A549 (cell line): ENCODE data around the gene RARA. TPM values are rescaled to one million over a fixed set of nuclear protein-coding genes. Genes with fewer than 3 reads are reported as not detected.

Source experiments
- ATAC-seq, 2 experiments: fragments of 200-7000 bp in 1 of 2; fragments of >200 bp in 1 of 2; cut with Nextera tagmentation in 1 of 2; cut with Tn5 transposase in 1 of 2; 3 replicates each; pipeline versions ENCODE4 v1.8.0 to v1.9.1; 2018 to 2020; ENCODE audit warnings: mild to moderate bottlenecking in 1 of 2, moderate library complexity in 1 of 2
- CTCF ChIA-PET: fragments of 300-600 bp; sonication (Branson Sonifier 250); formaldehyde crosslinking; extraction: SDS; loops from one replicate; lab custom pipeline; 2021; ENCODE audit warnings: antibody characterized with exemption, inconsistent platforms; lab: Yijun Ruan, JAX
- POLR2A ChIA-PET: fragments of 350-600 bp; formaldehyde crosslinking; extraction: SDS; loops from one replicate; lab custom pipeline; 2021; ENCODE audit warnings: antibody characterized with exemption, inconsistent platforms; lab: Yijun Ruan, JAX
- DNase-seq, 2 experiments: peaks; one replicate each; pipeline versions ENCODE4 v3.0.0 to v3.0.0-alpha.2; 2011 to 2016; ENCODE audit warnings: low read depth in 1 of 2, low spot score in 1 of 2
- FAIRE-seq: peaks from 2 replicates; lab custom pipeline; 2011; peaks lifted over from hg19 to GRCh38; lab: Jason Lieb, UNC
- H3K27ac ChIP-seq, 2 experiments: fragments of >200 bp; sonication (Bioruptor Twin); formaldehyde crosslinking; 3 replicates each; pipeline ENCODE4 v1.5.1; 2016 to 2017
- H3K4me1 ChIP-seq: fragments of >200 bp; sonication (Bioruptor Twin); formaldehyde crosslinking; 3 replicates; pipeline ENCODE4 v1.6.1; 2016
- H3K4me2 ChIP-seq: fragments of >200 bp; sonication (Bioruptor Twin); formaldehyde crosslinking; 3 replicates; pipeline ENCODE4 v1.6.1; 2016
- H3K4me3 ChIP-seq: fragments of >200 bp; sonication (Bioruptor Twin); formaldehyde crosslinking; 3 replicates; pipeline ENCODE4 v1.5.1; 2016
- H3K9me3 ChIP-seq: fragments of >200 bp; sonication (Bioruptor Twin); formaldehyde crosslinking; 3 replicates; pipeline ENCODE4 v1.6.1; 2016
- BCL3 ChIP-seq: fragments of >200 bp; sonication (Bioruptor Twin); formaldehyde crosslinking; IDR thresholded peaks from 3 replicates; pipeline ENCODE4 v1.6.1; 2016
- CBX2 ChIP-seq: fragments of 200-600 bp; sonication (generic); IDR thresholded peaks from 2 replicates; pipeline ENCODE4 v1.6.1; 2016; ENCODE audit warnings: low read depth, mild to moderate bottlenecking, borderline replicate concordance
- CBX8 ChIP-seq: fragments of 200-600 bp; sonication (generic); IDR thresholded peaks from 2 replicates; pipeline ENCODE4 v1.6.1; 2016
- CEBPB ChIP-seq, 2 experiments: fragments of >200 bp in 1 of 2; sonication (Bioruptor Twin) in 1 of 2; formaldehyde crosslinking in 1 of 2; IDR thresholded peaks; 2 replicates each; pipeline ENCODE4 v1.6.1; 2012 to 2016
- EP300 ChIP-seq, 2 experiments: fragments of >200 bp; sonication (Bioruptor Twin); formaldehyde crosslinking; IDR thresholded peaks; 2 replicates in 1 of 2; 3 replicates in 1 of 2; pipeline ENCODE4 v1.6.1; 2016 to 2017
- ESRRA ChIP-seq: fragments of 150-350 bp; IDR thresholded peaks from 2 replicates; pipeline ENCODE4 v1.6.1; 2014; ENCODE audit warnings: mild to moderate bottlenecking, low read length, borderline replicate concordance
- FOSB ChIP-seq: fragments of 250-450 bp; sonication (Bioruptor Pico); IDR thresholded peaks from 2 replicates; pipeline ENCODE4 v1.5.0; 2020; ENCODE audit warnings: mild to moderate bottlenecking, moderate library complexity
- FOSL2 ChIP-seq, 2 experiments: fragments of 450-650 bp in 1 of 2; fragments of >200 bp in 1 of 2; sonication (Bioruptor Twin) in 1 of 2; formaldehyde crosslinking; IDR thresholded peaks; 2 replicates each; pipeline versions ENCODE4 v1.5.0 to v1.6.1; 2016 to 2020; ENCODE audit warnings: mild to moderate bottlenecking in 1 of 2, moderate library complexity in 1 of 2
- GATA3 ChIP-seq: IDR thresholded peaks from 2 replicates; pipeline ENCODE4 v1.6.1; 2012; ENCODE audit warnings: borderline replicate concordance
- HEYL ChIP-seq: fragments of 250-450 bp; sonication (Bioruptor Pico); IDR thresholded peaks from 2 replicates; pipeline ENCODE4 v1.8.0; 2021; ENCODE audit warnings: mild to moderate bottlenecking, moderate library complexity
- JUN ChIP-seq, 2 experiments: fragments of >200 bp; sonication (Bioruptor Twin); formaldehyde crosslinking; IDR thresholded peaks; 2 replicates in 1 of 2; 3 replicates in 1 of 2; pipeline ENCODE4 v1.6.1; 2016 to 2017
- JUNB ChIP-seq: fragments of >200 bp; sonication (Bioruptor Twin); formaldehyde crosslinking; IDR thresholded peaks from 2 replicates; pipeline ENCODE4 v1.6.1; 2016
- MAFK ChIP-seq: fragments of 450-650 bp; IDR thresholded peaks from 2 replicates; pipeline ENCODE4 v1.6.1; 2014; ENCODE audit not compliant: partially characterized antibody
- NFE2L2 ChIP-seq: fragments of 150-350 bp; conservative IDR thresholded peaks from 2 replicates; pipeline ENCODE4 v1.6.1; 2014; ENCODE audit warnings: low read length
- NR3C1 ChIP-seq: fragments of >200 bp; sonication (Bioruptor Twin); formaldehyde crosslinking; IDR thresholded peaks from 3 replicates; pipeline ENCODE4 v1.6.1; 2017
- PBX3 ChIP-seq: IDR thresholded peaks from 2 replicates; pipeline ENCODE4 v1.6.1; 2012
- POLR2A ChIP-seq: IDR thresholded peaks from 2 replicates; pipeline ENCODE4 v1.6.1; 2012; ENCODE audit warnings: mild to moderate bottlenecking, low read length
- RAD21 ChIP-seq, 2 experiments: fragments of >200 bp in 1 of 2; sonication (Bioruptor Twin) in 1 of 2; formaldehyde crosslinking in 1 of 2; IDR thresholded peaks in 1 of 2; conservative IDR thresholded peaks in 1 of 2; 2 replicates in 1 of 2; 3 replicates in 1 of 2; pipeline ENCODE4 v1.6.1; 2012 to 2018; ENCODE audit warnings: inconsistent platforms in 1 of 2
- RARB ChIP-seq: fragments of 250-450 bp; sonication (Bioruptor Pico); IDR thresholded peaks from 2 replicates; pipeline ENCODE4 v1.8.0; 2021; ENCODE audit warnings: mild to moderate bottlenecking, moderate library complexity
- RNF2 ChIP-seq: fragments of 200-600 bp; sonication (generic); IDR thresholded peaks from 2 replicates; pipeline ENCODE4 v1.6.1; 2016; ENCODE audit warnings: low read depth, mild to moderate bottlenecking, antibody characterized with exemption, moderate library complexity, borderline replicate concordance
- SMC3 ChIP-seq: fragments of >200 bp; sonication (Bioruptor Twin); formaldehyde crosslinking; IDR thresholded peaks from 3 replicates; pipeline ENCODE4 v1.6.1; 2018; ENCODE audit warnings: inconsistent platforms
- SREBF2 ChIP-seq: fragments of 450-650 bp; IDR thresholded peaks from 2 replicates; pipeline ENCODE4 v1.6.1; 2014; ENCODE audit warnings: mild to moderate bottlenecking, moderate library complexity
- TFCP2L1 ChIP-seq: fragments of 250-450 bp; sonication (Bioruptor Pico); IDR thresholded peaks from 2 replicates; pipeline ENCODE4 v1.5.0; 2021; ENCODE audit warnings: mild to moderate bottlenecking
- TP53 ChIP-seq: fragments of 250-450 bp; sonication (Bioruptor Pico); IDR thresholded peaks from 2 replicates; pipeline ENCODE4 v1.5.0; 2021; ENCODE audit warnings: mild to moderate bottlenecking, moderate library complexity
- ZC3H11A ChIP-seq: fragments of 450-650 bp; IDR thresholded peaks from 2 replicates; pipeline ENCODE4 v1.6.1; 2014; ENCODE audit warnings: antibody characterized with exemption, mild to moderate bottlenecking
- ZNF302 ChIP-seq: fragments of 250-450 bp; sonication (Bioruptor Pico); IDR thresholded peaks from 2 replicates; pipeline ENCODE4 v1.9.0; 2021; ENCODE audit warnings: inconsistent platforms, mild to moderate bottlenecking, moderate library complexity
- WGBS: methylation state at CpG from one replicate; pipeline ENCODE4 v1.1.6; 2017; ENCODE audit errors: missing lambda C conversion rate; 5-methylcytosine and 5-hydroxymethylcytosine counted together
- polyA plus RNA-seq, 4 experiments: library from polyadenylated mRNA; depleted of rRNA in 3 of 4; stranded (reverse); fragments of >200 nt; fragmentation: RNase III in 1 of 4; extraction: RNeasy Plus Mini Kit Qiagen cat#74134 plus additional on column Dnase treatment in 1 of 4; gene quantifications; 2 replicates in 3 of 4; 3 replicates in 1 of 4; pipeline ENCODE4 v1.2.3, GENCODE V29; 2011 to 2017
- TF ChIP-seq, protein P1 (sequence below): fragments of 150-350 bp; IDR thresholded peaks from 2 replicates; pipeline ENCODE4 v1.6.1; 2014; ENCODE audit warnings: low read depth, mild to moderate bottlenecking, low read length

RARA gene
- polyA plus RNA-seq, 2 of the 4 experiments (the other 2 are of a cell fraction): 8.6 to 17.2 TPM

DNA sequence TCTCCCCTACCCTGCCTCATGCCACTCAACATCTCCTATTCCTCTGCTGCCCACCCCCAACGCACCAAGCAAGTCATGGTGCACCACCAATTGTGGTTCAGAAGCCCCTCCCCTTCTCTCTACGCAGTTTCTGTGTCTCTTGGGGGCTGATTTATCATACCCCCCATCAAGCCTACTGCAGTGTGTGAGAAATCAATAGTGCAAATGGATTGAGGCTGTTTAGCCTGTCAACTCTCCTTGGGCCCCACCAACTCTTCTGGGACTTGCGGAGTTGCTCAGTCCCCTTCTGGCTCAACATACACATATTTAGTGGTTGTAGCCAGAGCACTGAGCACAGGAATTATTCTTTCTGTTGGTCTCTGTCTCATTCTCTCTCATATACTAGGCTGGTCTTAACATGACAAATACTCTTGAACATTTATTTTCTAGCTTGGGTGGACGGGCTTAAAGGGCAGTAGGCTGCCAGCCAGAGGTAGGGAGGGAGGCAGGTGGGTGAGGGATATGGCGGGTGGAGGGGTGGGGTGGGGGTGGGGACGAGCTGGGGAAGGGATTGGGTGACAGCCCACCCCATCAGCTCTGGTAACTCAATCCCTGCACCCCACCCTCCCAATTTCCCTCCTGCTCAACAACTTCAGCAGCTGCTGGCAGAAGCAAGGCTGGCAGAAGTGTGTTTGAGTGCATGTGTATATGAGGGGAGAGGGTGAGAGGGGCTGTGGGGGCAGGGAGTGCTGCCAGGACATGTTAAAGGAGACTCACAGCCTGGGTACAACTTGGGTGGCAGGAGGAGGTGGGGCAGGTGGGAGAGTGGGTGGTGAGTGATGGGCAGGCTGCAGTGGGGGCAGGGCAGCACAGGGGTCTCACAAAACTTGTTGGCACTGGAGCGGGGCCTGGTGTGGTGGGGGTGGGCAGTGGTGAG is 4.9 kb downstream of the RARA start:
- Histone ChIP-seq H3K4me1 (peaks cover 82% of the 10 kb centered on the region), H3K9me3 (no peaks in the 10 kb centered on the region), H3K4me2 (peak overlapping the region; percentile 99), H3K4me3 (peak overlapping the region; percentile 4; the same call in 1 of the 3 replicates), H3K27ac (peak overlapping the region; percentile 95 to 97)
- 40% methylated on average over 7 of the region's 7 CpGs for WGBS
- DNase-seq: peak in 1 of 2 experiments; percentile 61
- ChIA-PET POLR2A (interaction anchor here (0.6 to 0.8 kb wide), 3 partner anchors 13 to 1375 kb away, joined by 3 read pairs; no protein-coding TSS in a partner anchor), CTCF (interaction anchor here (1.0 to 50.4 kb wide), 5 partner anchors 4 to 219 kb away, joined by 3 to 2395 read pairs (median 1069); partner anchors contain the start of genes CDC6, GJD3, IGFBP4 and RARA)
- peak; percentile 13 for FAIRE-seq
- TF ChIP-seq ZC3H11A: no peak
- TF ChIP-seq NFE2L2: no peak
- TF ChIP-seq TFCP2L1 (CRISPR knock-in tag): no peak
- TF ChIP-seq RARB (CRISPR knock-in tag): no peak
- TF ChIP-seq CBX2: no peak
- TF ChIP-seq TP53 (CRISPR knock-in tag): no peak
- TF ChIP-seq POLR2A: no peak
- TF ChIP-seq RAD21 (conservative IDR thresholded peaks at IDR 0.05 in 1 of 2, IDR thresholded peaks at IDR 0.05 in 1 of 2): no peak
- TF ChIP-seq PBX3: no peak
- TF ChIP-seq CBX8: no peak
- TF ChIP-seq RNF2: no peak
- no peak for TF ChIP-seq FOSL2 (IDR thresholded peaks at IDR 0.05)
- no peak for TF ChIP-seq FOSL2 (CRISPR knock-in tag; IDR thresholded peaks at IDR 0.05)
- TF ChIP-seq MAFK: no peak
- TF ChIP-seq NR3C1: no peak
- no peak for TF ChIP-seq ESRRA
- no peak for TF ChIP-seq CEBPB (IDR thresholded peaks at IDR 0.05)
- TF ChIP-seq, protein P1, sequence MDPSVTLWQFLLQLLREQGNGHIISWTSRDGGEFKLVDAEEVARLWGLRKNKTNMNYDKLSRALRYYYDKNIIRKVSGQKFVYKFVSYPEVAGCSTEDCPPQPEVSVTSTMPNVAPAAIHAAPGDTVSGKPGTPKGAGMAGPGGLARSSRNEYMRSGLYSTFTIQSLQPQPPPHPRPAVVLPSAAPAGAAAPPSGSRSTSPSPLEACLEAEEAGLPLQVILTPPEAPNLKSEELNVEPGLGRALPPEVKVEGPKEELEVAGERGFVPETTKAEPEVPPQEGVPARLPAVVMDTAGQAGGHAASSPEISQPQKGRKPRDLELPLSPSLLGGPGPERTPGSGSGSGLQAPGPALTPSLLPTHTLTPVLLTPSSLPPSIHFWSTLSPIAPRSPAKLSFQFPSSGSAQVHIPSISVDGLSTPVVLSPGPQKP: no peak
- ATAC-seq: peak in 1 of 2 experiments; percentile 3; a peak in 1 of 6 replicates

GRCh38 chr17:40314584-40314956 is 5.6 kb downstream of the RARA start:
- CTCF ChIA-PET: interaction anchor here (1.0 to 50.4 kb wide), 5 partner anchors 4 to 218 kb away, joined by 3 to 2395 read pairs (median 1069); partner anchors contain the start of genes CDC6, GJD3, IGFBP4 and RARA
- WGBS: 0% methylated on average over 2 of the region's 3 CpGs
- no peak overlapping the region for H3K4me3 ChIP-seq
- H3K4me1 ChIP-seq: peaks cover 86% of the 10 kb centered on the region
- DNase-seq: peak; percentile 98 to 99
- H3K27ac ChIP-seq: peak overlapping the region; percentile 95 to 97
- peak; percentile 41 to 47 for ATAC-seq
- H3K9me3 ChIP-seq: no peaks in the 10 kb centered on the region
- H3K4me2 ChIP-seq: peak overlapping the region; percentile 99
- POLR2A ChIA-PET: interaction anchor here (0.6 to 0.8 kb wide), 3 partner anchors 12 to 1375 kb away, joined by 3 read pairs; no protein-coding TSS in a partner anchor
- peak; percentile 99 for FAIRE-seq
- TF ChIP-seq SMC3: peak; percentile 55
- TF ChIP-seq ZNF302 (CRISPR knock-in tag): no peak
- 0 out of 3 replicates have a peak, but pooled peaks have one; percentile 36 for TF ChIP-seq BCL3
- TF ChIP-seq TFCP2L1 (CRISPR knock-in tag): no peak
- peak; percentile 20; the same call in 1 of the 2 replicates for TF ChIP-seq TP53 (CRISPR knock-in tag)
- peak in 1 of 2 experiments; percentile 47; a peak in 1 of 5 replicates for TF ChIP-seq RAD21 (conservative IDR thresholded peaks at IDR 0.05 in 1 of 2, IDR thresholded peaks at IDR 0.05 in 1 of 2)
- TF ChIP-seq CBX2: no peak
- peak; percentile 98 for TF ChIP-seq JUNB
- TF ChIP-seq PBX3: peak; percentile 80
- TF ChIP-seq EP300 (IDR thresholded peaks at IDR 0.05): peak; percentile 71 to 77; a peak in 3 of 5 replicates
- TF ChIP-seq FOSB: no peak
- TF ChIP-seq CEBPB (IDR thresholded peaks at IDR 0.05): peak; percentile 45 to 56; a peak in 1 of 4 replicates
- TF ChIP-seq HEYL: no peak
- TF ChIP-seq SREBF2: no peak
- TF ChIP-seq RARB (CRISPR knock-in tag): no peak
- peak; percentile 99 for TF ChIP-seq FOSL2 (IDR thresholded peaks at IDR 0.05)
- peak; percentile 100 for TF ChIP-seq FOSL2 (CRISPR knock-in tag; IDR thresholded peaks at IDR 0.05)
- TF ChIP-seq MAFK: peak; percentile 86
- peak; percentile 89 to 98 for TF ChIP-seq JUN (IDR thresholded peaks at IDR 0.05)
- TF ChIP-seq, protein P1: no peak
- TF ChIP-seq GATA3: peak; percentile 92
- peak; percentile 48; the same call in 1 of the 2 replicates for TF ChIP-seq NFE2L2
